Measurements from ENCODE around the gene PCDH9.

DNA sequence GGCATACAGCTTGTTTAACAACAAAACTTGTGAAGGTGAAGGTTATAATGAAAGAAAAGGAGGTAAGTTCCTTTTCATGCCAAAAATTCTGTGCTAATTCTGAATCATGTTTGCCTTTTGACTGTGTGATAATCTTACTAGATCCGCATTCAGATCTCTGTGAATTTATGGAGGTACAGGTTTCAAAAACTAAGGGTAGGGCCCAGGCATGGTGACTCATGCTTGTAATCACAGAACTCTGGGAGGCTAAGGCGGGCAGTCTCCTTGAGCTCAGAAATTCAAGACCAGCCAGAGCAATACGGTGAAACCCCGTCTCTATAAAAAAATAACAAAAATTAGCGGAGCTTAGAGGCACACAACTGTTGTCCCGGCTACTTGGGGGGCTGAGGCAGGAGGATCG is 45.9 kb downstream of the PCDH9 start:
- TF ChIP-seq EP300 (IDR thresholded peaks at IDR 0.05; ENCODE audit: borderline replicate concordance in 1 of 2, low read depth in 1 of 2, low read length in 1 of 2) (no peak), POLR2AphosphoS5 (IDR thresholded peaks at IDR 0.05; ENCODE audit: low read depth, low read length) (no peak), TAF1 (IDR thresholded peaks at IDR 0.05; ENCODE audit: borderline replicate concordance, low read depth, low read length) (no peak), NFIC (IDR thresholded peaks at IDR 0.05; ENCODE audit: borderline replicate concordance) (no peak)
- TF ChIP-seq, protein P1, sequence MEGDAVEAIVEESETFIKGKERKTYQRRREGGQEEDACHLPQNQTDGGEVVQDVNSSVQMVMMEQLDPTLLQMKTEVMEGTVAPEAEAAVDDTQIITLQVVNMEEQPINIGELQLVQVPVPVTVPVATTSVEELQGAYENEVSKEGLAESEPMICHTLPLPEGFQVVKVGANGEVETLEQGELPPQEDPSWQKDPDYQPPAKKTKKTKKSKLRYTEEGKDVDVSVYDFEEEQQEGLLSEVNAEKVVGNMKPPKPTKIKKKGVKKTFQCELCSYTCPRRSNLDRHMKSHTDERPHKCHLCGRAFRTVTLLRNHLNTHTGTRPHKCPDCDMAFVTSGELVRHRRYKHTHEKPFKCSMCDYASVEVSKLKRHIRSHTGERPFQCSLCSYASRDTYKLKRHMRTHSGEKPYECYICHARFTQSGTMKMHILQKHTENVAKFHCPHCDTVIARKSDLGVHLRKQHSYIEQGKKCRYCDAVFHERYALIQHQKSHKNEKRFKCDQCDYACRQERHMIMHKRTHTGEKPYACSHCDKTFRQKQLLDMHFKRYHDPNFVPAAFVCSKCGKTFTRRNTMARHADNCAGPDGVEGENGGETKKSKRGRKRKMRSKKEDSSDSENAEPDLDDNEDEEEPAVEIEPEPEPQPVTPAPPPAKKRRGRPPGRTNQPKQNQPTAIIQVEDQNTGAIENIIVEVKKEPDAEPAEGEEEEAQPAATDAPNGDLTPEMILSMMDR (IDR thresholded peaks at IDR 0.05): no peak
- TF ChIP-seq, protein P2, sequence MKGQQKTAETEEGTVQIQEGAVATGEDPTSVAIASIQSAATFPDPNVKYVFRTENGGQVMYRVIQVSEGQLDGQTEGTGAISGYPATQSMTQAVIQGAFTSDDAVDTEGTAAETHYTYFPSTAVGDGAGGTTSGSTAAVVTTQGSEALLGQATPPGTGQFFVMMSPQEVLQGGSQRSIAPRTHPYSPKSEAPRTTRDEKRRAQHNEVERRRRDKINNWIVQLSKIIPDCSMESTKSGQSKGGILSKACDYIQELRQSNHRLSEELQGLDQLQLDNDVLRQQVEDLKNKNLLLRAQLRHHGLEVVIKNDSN (IDR thresholded peaks at IDR 0.05; ENCODE audit: borderline replicate concordance, low read depth): no peak
- TF ChIP-seq, protein P3, sequence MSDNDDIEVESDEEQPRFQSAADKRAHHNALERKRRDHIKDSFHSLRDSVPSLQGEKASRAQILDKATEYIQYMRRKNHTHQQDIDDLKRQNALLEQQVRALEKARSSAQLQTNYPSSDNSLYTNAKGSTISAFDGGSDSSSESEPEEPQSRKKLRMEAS (IDR thresholded peaks at IDR 0.05; ENCODE audit: low read depth): no peak
- TF ChIP-seq, protein P4, sequence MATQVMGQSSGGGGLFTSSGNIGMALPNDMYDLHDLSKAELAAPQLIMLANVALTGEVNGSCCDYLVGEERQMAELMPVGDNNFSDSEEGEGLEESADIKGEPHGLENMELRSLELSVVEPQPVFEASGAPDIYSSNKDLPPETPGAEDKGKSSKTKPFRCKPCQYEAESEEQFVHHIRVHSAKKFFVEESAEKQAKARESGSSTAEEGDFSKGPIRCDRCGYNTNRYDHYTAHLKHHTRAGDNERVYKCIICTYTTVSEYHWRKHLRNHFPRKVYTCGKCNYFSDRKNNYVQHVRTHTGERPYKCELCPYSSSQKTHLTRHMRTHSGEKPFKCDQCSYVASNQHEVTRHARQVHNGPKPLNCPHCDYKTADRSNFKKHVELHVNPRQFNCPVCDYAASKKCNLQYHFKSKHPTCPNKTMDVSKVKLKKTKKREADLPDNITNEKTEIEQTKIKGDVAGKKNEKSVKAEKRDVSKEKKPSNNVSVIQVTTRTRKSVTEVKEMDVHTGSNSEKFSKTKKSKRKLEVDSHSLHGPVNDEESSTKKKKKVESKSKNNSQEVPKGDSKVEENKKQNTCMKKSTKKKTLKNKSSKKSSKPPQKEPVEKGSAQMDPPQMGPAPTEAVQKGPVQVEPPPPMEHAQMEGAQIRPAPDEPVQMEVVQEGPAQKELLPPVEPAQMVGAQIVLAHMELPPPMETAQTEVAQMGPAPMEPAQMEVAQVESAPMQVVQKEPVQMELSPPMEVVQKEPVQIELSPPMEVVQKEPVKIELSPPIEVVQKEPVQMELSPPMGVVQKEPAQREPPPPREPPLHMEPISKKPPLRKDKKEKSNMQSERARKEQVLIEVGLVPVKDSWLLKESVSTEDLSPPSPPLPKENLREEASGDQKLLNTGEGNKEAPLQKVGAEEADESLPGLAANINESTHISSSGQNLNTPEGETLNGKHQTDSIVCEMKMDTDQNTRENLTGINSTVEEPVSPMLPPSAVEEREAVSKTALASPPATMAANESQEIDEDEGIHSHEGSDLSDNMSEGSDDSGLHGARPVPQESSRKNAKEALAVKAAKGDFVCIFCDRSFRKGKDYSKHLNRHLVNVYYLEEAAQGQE (IDR thresholded peaks at IDR 0.05; ENCODE audit: low read depth, low read length): no peak

Measured in SK-N-SH (cell line).